HG03108 (cell line): Measurements from ENCODE around the gene CASP9.

Experiments used
- ATAC-seq: cut with Tn5 transposase; IDR thresholded peaks from one replicate; pipeline ENCODE4 v1.9.1; 2021; ENCODE audit warnings: moderate library complexity; ENCODE audit not compliant: unreplicated experiment

The CASP9 gene

GRCh38 chr1:15524021-15524282 lies at the start of gene CASP9:
TSS of gene CASP9 (minus strand) at chr1:15524215. CDS start at chr1:15524200, 15 bp downstream.
- ATAC-seq = no peak

DNA sequence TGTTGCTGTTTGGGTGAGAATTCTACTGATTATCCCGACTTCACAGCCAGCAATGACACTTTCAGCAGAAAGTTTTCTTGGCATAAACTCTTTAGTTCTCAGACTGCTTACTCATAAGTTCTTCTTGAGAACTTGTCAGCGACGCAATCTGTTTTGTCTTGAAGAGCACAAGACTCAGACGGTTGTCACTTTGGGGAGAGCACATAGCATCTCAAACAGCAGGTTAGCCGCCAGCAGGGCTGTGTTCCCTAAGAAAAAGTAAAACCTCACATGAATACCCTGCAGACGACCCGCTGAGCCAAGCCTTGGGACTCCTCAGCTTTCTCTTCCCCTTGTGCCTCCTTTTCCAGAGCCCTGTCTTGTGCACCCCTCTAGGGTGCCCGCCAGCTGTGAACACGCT lies 49.5 kb upstream of the CASP9 start:
- ATAC-seq = no peak

DNA sequence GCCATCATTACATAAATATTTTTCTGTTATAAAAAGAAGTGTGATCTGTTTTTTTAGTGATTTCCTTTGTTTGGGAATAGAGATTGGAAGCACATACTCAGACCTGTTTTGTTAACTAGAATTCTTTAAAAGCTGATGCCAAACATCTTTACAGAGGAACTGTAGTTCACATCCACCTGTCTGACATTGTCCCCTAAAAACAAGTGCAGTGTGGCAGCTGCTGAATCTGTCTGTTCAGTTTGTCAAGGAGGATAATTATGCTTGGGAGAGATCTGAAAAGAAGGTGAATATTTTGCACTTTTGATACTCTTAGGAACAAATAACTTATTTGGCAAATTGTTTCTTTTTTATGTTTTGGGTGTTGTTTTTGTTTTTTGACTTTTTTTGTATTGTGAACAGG lies 47.3 kb upstream of the CASP9 start:
- ATAC-seq = no peak

GRCh38 chr1:15570861-15571260 lies 46.8 kb upstream of the CASP9 start:
- no peak for ATAC-seq

DNA sequence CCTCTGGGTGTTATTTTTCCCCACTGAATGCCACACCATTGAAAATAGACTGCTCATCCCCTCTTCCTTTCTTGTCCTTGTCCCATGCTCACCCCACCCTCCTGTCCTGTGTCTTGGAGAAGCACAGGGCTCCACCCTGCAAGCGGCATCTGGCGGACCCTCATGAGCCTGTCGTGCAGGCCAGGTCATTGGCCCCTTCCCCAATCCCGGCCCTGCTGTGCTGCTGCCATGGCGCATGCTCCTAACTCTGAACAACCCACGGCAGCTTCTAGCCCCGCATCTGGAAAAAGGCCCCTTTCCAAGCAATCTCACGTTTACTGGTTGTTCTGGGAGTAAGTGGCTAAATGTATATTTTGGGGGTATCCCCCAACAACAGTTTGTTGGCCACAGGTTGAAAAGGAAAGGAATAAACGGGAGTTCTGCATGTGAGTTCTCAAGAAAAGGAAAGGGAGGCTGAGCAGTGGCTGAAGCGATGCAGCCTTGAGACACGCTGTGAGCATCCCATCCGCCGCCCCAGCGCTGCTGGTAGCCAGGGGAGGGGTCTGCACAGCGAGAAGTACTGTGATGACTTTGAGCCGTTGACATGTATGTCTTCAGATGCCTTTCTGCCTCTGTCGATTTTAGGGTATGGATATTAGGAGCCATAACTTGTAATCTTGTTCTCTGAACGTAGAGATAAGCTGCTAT lies 44.5 kb upstream of the CASP9 start:
- no peak for ATAC-seq

DNA sequence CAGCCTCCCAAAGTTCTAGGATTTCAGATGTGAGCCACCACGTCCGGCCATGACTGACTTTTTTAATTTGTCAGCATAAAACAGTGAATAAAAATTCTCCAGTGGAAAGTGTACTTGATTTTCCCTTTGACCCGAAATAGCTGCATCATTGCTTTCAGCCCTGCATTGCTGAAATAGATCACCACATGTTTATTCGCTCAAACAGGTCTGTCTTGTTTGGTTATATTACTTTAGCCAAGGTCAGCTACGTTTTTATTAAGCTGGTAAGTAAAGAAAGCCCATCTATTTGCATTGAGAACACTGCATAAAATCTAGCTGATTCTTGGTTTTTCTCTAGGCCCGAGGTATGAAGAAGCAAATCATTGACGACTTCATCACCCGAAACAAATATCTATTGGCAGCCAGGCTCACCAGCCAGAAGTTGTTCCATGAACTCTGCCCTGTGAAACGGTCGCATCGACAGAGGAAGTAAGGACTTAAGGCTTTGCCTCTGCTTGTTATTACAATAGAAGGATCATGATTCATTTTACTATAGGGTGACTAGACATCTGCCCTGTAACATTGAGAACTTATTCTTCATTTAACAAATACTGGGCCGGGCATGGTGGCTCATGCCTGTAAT lies 35.3 kb upstream of the CASP9 start:
- ATAC-seq = no peak

DNA sequence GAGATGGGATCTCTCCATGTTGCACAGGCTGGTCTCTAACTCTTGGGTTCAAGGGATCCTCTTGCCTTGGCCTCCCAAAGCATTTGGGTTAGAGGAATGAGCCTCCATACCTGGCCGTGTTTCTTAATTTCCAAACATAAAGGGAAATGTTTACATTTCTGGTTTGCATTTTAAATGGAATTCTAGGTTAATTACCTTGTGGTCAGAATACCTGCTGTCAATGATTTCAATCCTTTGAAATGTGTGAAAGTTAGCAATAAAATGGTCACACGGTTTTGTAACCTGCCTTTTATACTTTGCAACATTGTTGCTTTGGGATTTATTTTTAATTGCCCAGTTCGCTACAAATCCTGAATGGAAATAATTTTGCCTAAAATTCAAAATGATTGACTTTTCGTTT lies 34.5 kb upstream of the CASP9 start:
- ATAC-seq = no peak

DNA sequence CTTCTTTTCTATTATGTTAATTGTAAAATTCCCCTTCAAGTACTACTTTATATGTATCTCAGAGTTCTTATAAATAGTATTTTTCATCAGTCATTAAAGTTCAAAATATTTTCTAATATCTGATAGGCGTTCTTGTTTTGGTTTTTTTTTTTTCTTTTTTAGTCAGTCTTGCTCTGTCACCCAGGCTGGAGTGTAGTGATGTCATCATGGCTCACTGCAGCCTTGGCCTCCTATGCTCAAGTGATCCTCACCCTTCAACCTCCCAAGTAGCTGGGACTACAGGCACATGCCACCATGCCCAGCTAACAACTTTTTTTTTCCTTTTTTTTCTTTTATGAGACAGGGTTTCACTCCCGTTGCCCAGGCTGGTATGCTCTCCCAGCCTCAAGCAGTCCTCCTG lies 33.6 kb upstream of the CASP9 start:
- ATAC-seq = no peak

GRCh38 chr1:15557008-15557407 lies 33.0 kb upstream of the CASP9 start:
- no peak for ATAC-seq

GRCh38 chr1:15550573-15550972 lies 26.6 kb upstream of the CASP9 start:
- ATAC-seq = no peak

DNA sequence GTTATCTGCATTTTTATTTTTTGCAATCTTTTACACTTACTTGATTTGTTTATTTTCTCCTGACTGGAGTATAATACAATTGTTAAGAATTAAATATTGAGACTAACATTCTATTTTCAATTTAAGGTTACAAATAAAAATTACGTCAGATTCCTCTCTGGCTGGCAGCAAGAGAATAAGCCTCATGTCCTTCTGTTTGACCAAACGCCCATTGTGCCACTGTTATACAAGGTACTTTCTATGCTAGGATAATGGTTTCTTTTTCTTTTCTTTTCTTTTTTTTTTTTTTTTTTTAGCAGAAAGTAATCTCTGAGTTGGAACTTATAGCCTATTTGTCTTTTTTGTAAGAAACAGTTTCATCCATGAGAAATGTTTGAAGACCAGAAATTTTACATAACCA lies 22.6 kb upstream of the CASP9 start:
- ATAC-seq = no peak

- no peak for ATAC-seq
Observed at GRCh38 chr1:15543589-15544568, 19.9 kb upstream of the CASP9 start.

DNA sequence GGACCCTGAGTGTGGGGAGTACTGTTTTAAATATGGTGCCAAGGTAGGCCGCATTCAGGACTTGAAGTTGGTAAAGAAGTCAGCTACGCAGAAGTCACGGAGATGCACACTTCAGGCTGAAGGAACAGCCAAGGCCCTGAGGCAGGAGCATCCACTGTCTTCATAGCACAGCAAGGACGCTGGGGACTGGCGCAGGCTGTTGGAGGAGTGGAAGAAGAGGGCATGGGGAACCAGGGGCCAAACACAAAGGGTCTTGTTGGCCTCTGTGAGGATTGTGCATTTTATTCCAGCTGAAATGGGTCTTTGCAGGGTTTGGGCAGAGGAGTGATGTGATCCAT lies 19.2 kb upstream of the CASP9 start:
- ATAC-seq = no peak

GRCh38 chr1:15542388-15543250 lies 18.6 kb upstream of the CASP9 start:
- no peak for ATAC-seq

GRCh38 chr1:15541231-15541792 lies 17.3 kb upstream of the CASP9 start:
- ATAC-seq = no peak

DNA sequence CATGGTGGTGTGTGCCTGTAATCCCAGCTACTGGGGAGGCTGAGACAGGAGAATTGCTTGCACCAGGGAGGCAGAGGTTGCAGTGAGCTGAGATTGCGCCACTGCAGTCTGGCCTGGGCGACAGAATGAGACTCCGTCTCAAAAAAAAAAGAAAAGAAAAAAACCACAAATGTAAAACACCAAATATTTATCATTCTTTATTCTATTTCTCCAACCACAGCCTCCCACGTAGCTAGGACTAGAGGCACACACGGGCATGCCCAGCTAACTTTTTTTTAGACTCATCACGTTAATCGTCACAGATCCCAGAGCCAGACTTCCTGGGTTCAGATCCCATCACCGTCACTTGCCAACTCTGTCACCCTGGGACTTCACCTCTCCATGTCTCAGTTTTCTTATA lies 16.2 kb upstream of the CASP9 start:
- ATAC-seq = no peak

DNA sequence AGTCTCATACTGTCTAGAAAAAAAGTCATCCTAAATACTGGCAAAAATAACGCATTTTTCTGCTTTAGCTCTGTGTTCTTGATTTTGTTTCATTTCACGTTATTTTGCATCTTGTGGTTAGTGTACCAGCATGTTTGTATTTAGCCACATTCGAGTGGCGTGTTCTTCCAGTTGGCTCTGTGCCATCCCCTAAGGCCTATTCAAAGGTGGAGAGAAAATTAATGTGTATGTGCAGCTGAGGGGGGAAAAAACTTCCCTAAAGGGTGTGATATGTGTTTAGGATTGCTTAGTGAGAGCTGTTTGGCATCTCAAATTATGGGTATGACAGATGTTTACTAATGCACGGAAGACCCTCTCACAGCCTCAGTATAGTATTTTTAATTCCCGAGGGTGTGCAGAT lies 14.8 kb upstream of the CASP9 start:
- no peak for ATAC-seq

GRCh38 chr1:15531682-15532081 lies 7.7 kb upstream of the CASP9 start:
- no peak for ATAC-seq

DNA sequence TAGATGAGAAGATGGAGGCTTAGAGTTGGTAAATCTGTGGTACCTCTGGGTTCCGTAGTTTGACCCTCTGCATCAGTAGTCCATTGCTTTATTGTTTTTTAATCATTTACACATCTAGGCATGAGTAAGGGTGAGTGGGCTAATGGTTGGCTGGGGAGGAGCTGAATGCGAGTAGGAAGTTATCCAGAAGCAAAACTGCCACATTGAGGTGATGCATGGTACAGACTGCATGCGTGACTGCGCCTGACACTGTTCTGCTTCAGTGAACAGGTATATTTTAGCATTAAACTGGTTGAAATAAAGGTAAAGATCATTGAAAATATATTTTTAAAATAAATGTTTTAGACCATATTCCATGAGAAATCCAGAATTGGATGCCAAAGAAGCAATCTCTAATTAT lies 7.0 kb upstream of the CASP9 start:
- no peak for ATAC-seq

DNA sequence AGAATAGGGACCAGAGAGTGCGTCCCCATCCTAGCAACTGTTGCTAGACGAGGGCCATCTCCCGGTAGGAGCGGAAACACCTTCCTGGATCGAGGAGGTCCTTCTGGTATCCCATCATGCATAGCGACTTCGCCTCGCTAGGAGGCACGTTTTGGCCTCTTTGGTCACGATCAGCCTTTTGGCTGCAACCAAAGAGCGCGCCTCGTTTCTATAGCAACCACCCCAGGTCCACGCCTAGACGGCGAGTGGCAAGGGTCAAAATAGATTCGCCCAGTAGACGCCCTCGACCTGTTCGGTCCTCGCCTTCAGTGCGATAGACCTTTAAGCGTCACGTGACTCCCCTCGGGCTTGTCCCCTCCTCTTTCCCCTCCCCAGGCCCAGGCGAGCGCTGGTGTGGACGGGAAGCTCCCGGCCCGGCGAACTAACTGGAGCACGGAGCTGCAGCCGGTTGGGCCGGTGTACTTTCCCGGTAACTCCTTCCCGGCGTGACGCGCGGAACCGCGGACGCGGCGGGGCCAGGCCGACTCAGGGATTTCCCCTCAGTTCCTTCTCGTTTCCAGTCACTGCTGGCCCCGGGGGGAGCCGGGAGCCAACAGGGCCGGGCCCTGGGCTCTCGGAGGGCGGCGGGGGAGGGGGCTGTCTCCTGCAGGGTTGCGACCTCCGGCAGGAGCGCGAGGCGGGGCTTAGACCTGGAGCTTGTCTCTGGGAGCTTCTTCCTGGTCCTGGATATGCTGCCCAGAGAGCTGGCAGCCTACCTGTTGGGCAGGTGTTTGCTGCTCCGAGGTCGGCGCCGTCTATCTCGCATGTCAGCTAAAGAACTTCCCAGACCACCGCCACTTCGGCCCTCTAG lies 2.7 kb upstream of the CASP9 start, which contains the start of gene DNAJC16:
DNAJC16 (plus strand) TSS at position 359 of the 850 bp plus-strand sequence. CDS start 2,258 bp downstream, outside the sequence.
- peak; percentile 44 for ATAC-seq
